Measurements from ENCODE around the gene UNC5C. TPM values are rescaled to one million over a fixed set of nuclear protein-coding genes. Genes with fewer than 3 reads are reported as not detected.

UNC5C gene
- total and polyA plus RNA-seq, 2 of the 4 experiments (the other 2 are of a cell fraction): under 0.01 TPM

DNA sequence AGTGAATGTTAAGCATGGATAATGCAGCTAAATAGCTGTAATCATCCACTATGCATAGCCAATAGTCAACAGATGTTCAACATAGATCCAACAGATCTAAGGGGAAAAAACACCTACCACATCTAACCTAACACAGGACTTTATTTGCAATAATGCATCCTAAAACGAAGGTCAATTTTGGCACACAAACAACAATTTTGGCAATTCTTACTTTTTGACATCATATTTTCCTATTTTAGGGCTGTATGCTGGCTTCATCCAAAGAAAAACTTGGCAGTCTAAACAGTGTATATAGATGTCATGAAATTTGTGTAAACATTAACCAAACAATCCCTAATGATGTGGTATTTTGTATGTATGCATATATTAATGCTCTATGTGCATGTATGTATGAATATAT lies 33.2 kb downstream of the UNC5C start:
- Histone ChIP-seq H2BK5ac (ENCODE audit: low read depth, low read length, poor library complexity, severe bottlenecking) (no peak overlapping the region), H2AK5ac (ENCODE audit: low read depth, low read length) (no peak overlapping the region), H3K4me2 (ENCODE audit: low read depth, low read length) (no peak overlapping the region), H2AK9ac (replicated peaks; ENCODE audit: low read depth, low read length, poor library complexity) (no peak overlapping the region), H3K18ac (ENCODE audit: low read depth, low read length) (no peak overlapping the region), H4K8ac (ENCODE audit: low read depth in 2 of 2, low read length in 2 of 2) (no peak overlapping the region), H3K14ac (replicated peaks; ENCODE audit: low read depth, low read length) (no peak overlapping the region), H3K79me1 (ENCODE audit: low read depth in 1 of 2, low read length in 2 of 2) (no peaks in the 10 kb centered on the region), H2BK120ac (ENCODE audit: low read depth, low read length) (no peak overlapping the region), H3K4me1 (ENCODE audit: control insufficient read depth, insufficient read depth, low read length) (no peaks in the 10 kb centered on the region), H3K27ac (ENCODE audit: insufficient read depth, low read length) (no peak overlapping the region), H3K23ac (ENCODE audit: low read depth, low read length) (no peak overlapping the region), H3K9me1 (ENCODE audit: insufficient read depth, low read length) (no peaks in the 10 kb centered on the region), H4K91ac (ENCODE audit: insufficient read depth, low read depth, low read length) (no peak overlapping the region), H2AFZ (replicated peaks; ENCODE audit: low read length, poor library complexity) (no peak overlapping the region), H3K9ac (ENCODE audit: low read depth, low read length) (no peak overlapping the region), H3K36me3 (ENCODE audit: control insufficient read depth, insufficient read depth, low read length) (no peaks in the 10 kb centered on the region), H4K5ac (ENCODE audit: low read depth, low read length) (no peak overlapping the region), H2BK20ac (ENCODE audit: low read depth, low read length) (no peak overlapping the region), H3K9me3 (ENCODE audit: control insufficient read depth, insufficient read depth, low read length) (no peaks in the 10 kb centered on the region), H4K20me1 (ENCODE audit: insufficient read depth, low read length) (no peaks in the 10 kb centered on the region), H3K4me3 (ENCODE audit: insufficient read depth, low read depth, low read length) (no peak overlapping the region), H3K27me3 (ENCODE audit: control insufficient read depth, insufficient read depth, low read length) (no peaks in the 10 kb centered on the region), H2BK15ac (ENCODE audit: low read depth, low read length) (no peak overlapping the region), H3K56ac (ENCODE audit: extremely low read depth, insufficient read depth, low read length) (no peak overlapping the region), H3K4ac (ENCODE audit: low read depth, low read length) (no peak overlapping the region)
- no peak for ATAC-seq (ENCODE audit: low read depth)
- no CpG with 5 or more reads among the region's 1 CpG for WGBS, 2 experiments (ENCODE audit: extremely low coverage in 2 of 2, insufficient read length in 1 of 2)
- TF ChIP-seq RCOR1 (IDR thresholded peaks at IDR 0.05; ENCODE audit: insufficient replicate concordance, low read length): no peak
- TF ChIP-seq CEBPB (IDR thresholded peaks at IDR 0.05; ENCODE audit: low read depth, low read length): no peak
- no peak for TF ChIP-seq NFE2L2 (IDR thresholded peaks at IDR 0.05; ENCODE audit: low read depth, low read length)
- TF ChIP-seq MXI1 (IDR thresholded peaks at IDR 0.05; ENCODE audit: borderline replicate concordance, low read depth, low read length): no peak
- TF ChIP-seq, protein P1, sequence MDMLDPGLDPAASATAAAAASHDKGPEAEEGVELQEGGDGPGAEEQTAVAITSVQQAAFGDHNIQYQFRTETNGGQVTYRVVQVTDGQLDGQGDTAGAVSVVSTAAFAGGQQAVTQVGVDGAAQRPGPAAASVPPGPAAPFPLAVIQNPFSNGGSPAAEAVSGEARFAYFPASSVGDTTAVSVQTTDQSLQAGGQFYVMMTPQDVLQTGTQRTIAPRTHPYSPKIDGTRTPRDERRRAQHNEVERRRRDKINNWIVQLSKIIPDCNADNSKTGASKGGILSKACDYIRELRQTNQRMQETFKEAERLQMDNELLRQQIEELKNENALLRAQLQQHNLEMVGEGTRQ (IDR thresholded peaks at IDR 0.05; ENCODE audit: low read depth, low read length): no peak
- no peak for TF ChIP-seq MAFK (IDR thresholded peaks at IDR 0.05; ENCODE audit: low read depth, low read length)
- no peak for TF ChIP-seq CHD1 (IDR thresholded peaks at IDR 0.05; ENCODE audit: low read depth, low read length)
- TF ChIP-seq SMC3 (IDR thresholded peaks at IDR 0.05; ENCODE audit: low read depth, low read length): no peak
- TF ChIP-seq, protein P2, sequence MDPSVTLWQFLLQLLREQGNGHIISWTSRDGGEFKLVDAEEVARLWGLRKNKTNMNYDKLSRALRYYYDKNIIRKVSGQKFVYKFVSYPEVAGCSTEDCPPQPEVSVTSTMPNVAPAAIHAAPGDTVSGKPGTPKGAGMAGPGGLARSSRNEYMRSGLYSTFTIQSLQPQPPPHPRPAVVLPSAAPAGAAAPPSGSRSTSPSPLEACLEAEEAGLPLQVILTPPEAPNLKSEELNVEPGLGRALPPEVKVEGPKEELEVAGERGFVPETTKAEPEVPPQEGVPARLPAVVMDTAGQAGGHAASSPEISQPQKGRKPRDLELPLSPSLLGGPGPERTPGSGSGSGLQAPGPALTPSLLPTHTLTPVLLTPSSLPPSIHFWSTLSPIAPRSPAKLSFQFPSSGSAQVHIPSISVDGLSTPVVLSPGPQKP (IDR thresholded peaks at IDR 0.05; ENCODE audit: borderline replicate concordance, low read depth, low read length): no peak
- TF ChIP-seq BHLHE40 (IDR thresholded peaks at IDR 0.05; ENCODE audit: low read depth, low read length): no peak
- intact Hi-C loops (cut with micrococcal nuclease): loop anchor here (10.0 kb wide), 1 partner anchor 351 kb away; no protein-coding TSS in a partner anchor
- ChIA-PET CTCF (no interaction called here), POLR2A (ENCODE audit: unreplicated experiment) (no interaction called here)
- in situ Hi-C loops (cut with MboI; ENCODE audit: low sequenced_read_pairs): no loop called here
- dilution Hi-C loops (cut with HindIII; ENCODE audit: low sequenced_read_pairs, unreplicated experiment): no loop called here
- no peak for DNase-seq
- BruUV-seq (replicated peaks): no TSS peak
